ENCODE results near the gene LRRC49. TPM values are rescaled to one million over a fixed set of nuclear protein-coding genes. Genes with fewer than 3 reads are reported as not detected.

LRRC49 gene
- total RNA-seq, 1 experiment from 2014 or later: 8.3 TPM

GRCh38 chr15:70856884-70857561 is 35.6 kb upstream of the LRRC49 start:
- Histone ChIP-seq H2BK5ac (ENCODE audit: insufficient read length, low read length) (no peak overlapping the region), H3T11ph (ENCODE audit: low read length) (no peak overlapping the region), H3K4me2 (ENCODE audit: insufficient read depth, insufficient read length, low read length) (no peak overlapping the region), H3K79me2 (ENCODE audit: insufficient read depth, low read length) (no peaks in the 10 kb centered on the region), H3K79me1 (ENCODE audit: insufficient read depth, low read depth, low read length, poor library complexity, severe bottlenecking) (no peaks in the 10 kb centered on the region), H4K8ac (replicated peaks; ENCODE audit: insufficient read length, low read depth, low read length) (no peak overlapping the region), H4K20me1 (ENCODE audit: control insufficient read depth, insufficient read depth, insufficient read length) (no peaks in the 10 kb centered on the region), H3K18ac (ENCODE audit: insufficient read length, low read depth, low read length) (no peak overlapping the region), H3K4ac (ENCODE audit: low read depth, low read length) (no peak overlapping the region), H3K23ac (ENCODE audit: insufficient read length, low read depth, low read length) (no peak overlapping the region), H3K27ac (ENCODE audit: insufficient read length, low read depth, low read length) (no peak overlapping the region), H3K9ac (ENCODE audit: extremely low read depth, insufficient read length, low read length) (no peak overlapping the region), H2AK5ac (ENCODE audit: insufficient read length, low read length) (no peak overlapping the region), H3K27me3 (ENCODE audit: insufficient read depth, low read length) (no peaks in the 10 kb centered on the region), H2BK20ac (ENCODE audit: low read depth, low read length, poor library complexity, severe bottlenecking) (no peak overlapping the region), H3K4me1 (ENCODE audit: insufficient read depth, low read length) (no peaks in the 10 kb centered on the region), H3K23me2 (ENCODE audit: insufficient read length, low read depth, low read length, poor library complexity, severe bottlenecking) (peaks cover 12% of the 10 kb centered on the region), H3K56ac (ENCODE audit: insufficient read length, low read depth, low read length) (no peak overlapping the region), H2BK15ac (ENCODE audit: low read depth, low read length) (no peak overlapping the region), H3K9me3 (ENCODE audit: control insufficient read depth, low read depth, low read length) (no peaks in the 10 kb centered on the region), H2AFZ (ENCODE audit: low read length) (no peak overlapping the region), H2BK120ac (ENCODE audit: low read depth, low read length, poor library complexity, severe bottlenecking) (no peak overlapping the region), H4K5ac (ENCODE audit: insufficient read length, low read depth, low read length) (no peak overlapping the region), H2BK12ac (ENCODE audit: insufficient read length, low read depth, low read length) (no peak overlapping the region), H3K14ac (ENCODE audit: insufficient read depth, low read length) (no peak overlapping the region), H4K91ac (ENCODE audit: insufficient read length, low read depth, low read length) (no peak overlapping the region)
- peaks cover 0 to 2% of the 10 kb centered on the region in 2 experiments; a peak in 1 of 5 replicates for H3K9me3 Mint-ChIP-seq
- TF ChIP-seq, protein P1, sequence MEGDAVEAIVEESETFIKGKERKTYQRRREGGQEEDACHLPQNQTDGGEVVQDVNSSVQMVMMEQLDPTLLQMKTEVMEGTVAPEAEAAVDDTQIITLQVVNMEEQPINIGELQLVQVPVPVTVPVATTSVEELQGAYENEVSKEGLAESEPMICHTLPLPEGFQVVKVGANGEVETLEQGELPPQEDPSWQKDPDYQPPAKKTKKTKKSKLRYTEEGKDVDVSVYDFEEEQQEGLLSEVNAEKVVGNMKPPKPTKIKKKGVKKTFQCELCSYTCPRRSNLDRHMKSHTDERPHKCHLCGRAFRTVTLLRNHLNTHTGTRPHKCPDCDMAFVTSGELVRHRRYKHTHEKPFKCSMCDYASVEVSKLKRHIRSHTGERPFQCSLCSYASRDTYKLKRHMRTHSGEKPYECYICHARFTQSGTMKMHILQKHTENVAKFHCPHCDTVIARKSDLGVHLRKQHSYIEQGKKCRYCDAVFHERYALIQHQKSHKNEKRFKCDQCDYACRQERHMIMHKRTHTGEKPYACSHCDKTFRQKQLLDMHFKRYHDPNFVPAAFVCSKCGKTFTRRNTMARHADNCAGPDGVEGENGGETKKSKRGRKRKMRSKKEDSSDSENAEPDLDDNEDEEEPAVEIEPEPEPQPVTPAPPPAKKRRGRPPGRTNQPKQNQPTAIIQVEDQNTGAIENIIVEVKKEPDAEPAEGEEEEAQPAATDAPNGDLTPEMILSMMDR (conservative IDR thresholded peaks at IDR 0.05): no peak
- DNase-seq: no peak
- WGBS (ENCODE audit: extremely low coverage, insufficient read length, low lambda C conversion rate): no CpG with 5 or more reads among the region's 5 CpGs
- H3K27me3 Mint-ChIP-seq (ENCODE audit: low read depth): peaks cover 30% of the 10 kb centered on the region
- H3K4me1 Mint-ChIP-seq: peaks cover 13 to 16% of the 10 kb centered on the region in 2 experiments
- H3K4me3 Mint-ChIP-seq: no peak overlapping the region
- H3K27ac Mint-ChIP-seq: no peak overlapping the region
- peaks cover 0 to 2% (median 0%) of the 10 kb centered on the region in 3 experiments; a peak in 3 of 7 replicates for H3K36me3 Mint-ChIP-seq (ENCODE audit: insufficient read depth in 1 of 3, low read depth in 3 of 3)
